Calu3 (cell line): Measurements from ENCODE around the gene CD164L2. TPM values are rescaled to one million over a fixed set of nuclear protein-coding genes. Genes with fewer than 3 reads are reported as not detected.
"Not testable (repeated sequence)": the region's sequence is repeated elsewhere in the genome, so short reads cannot be mapped to it uniquely, and the experiment has no call there.

ENCODE experiments used
- BruUV-seq: library from RNA; stranded (reverse); fragments of 400-500 nt; replicated peaks from 2 replicates; lab custom pipeline; 2021; lab: Mats Ljungman, UMichigan
- CTCF ChIA-PET: fragments of 300-600 bp; sonication (Branson Sonifier 250); formaldehyde crosslinking; loops from one replicate; lab custom pipeline; 2022; ENCODE audit warnings: antibody characterized with exemption; lab: Charles Lee
- DNase-seq: peaks from one replicate; pipeline ENCODE4 v3.0.0; 2022
- H3K27ac Mint-ChIP-seq: one replicate; pipeline ENCODE4 v1.8.0; 2022; ENCODE audit warnings: mixed read lengths; ENCODE audit not compliant: unreplicated experiment
- H3K27me3 Mint-ChIP-seq: one replicate; pipeline ENCODE4 v1.8.0; 2022; ENCODE audit warnings: mixed read lengths; ENCODE audit not compliant: unreplicated experiment
- H3K36me3 Mint-ChIP-seq: one replicate; pipeline ENCODE4 v1.8.0; 2022; ENCODE audit warnings: mild to moderate bottlenecking, moderate library complexity, mixed read lengths; ENCODE audit not compliant: insufficient read depth, unreplicated experiment
- H3K4me1 Mint-ChIP-seq: one replicate; pipeline ENCODE4 v1.8.0; 2022; ENCODE audit warnings: mild to moderate bottlenecking, low read depth, mixed read lengths; ENCODE audit not compliant: unreplicated experiment
- H3K4me3 Mint-ChIP-seq: one replicate; pipeline ENCODE4 v1.8.0; 2022; ENCODE audit warnings: mild to moderate bottlenecking, low read depth, moderate library complexity, mixed read lengths; ENCODE audit not compliant: unreplicated experiment
- H3K9me3 Mint-ChIP-seq: one replicate; pipeline ENCODE4 v1.8.0; 2022; ENCODE audit warnings: low read depth, mixed read lengths; ENCODE audit not compliant: unreplicated experiment
- intact Hi-C: fragments of 100-400 bp; cut with micrococcal nuclease; formaldehyde crosslinking; loops from one replicate; pipeline ENCODE4 v1.10.0; 2022; ENCODE audit not compliant: unreplicated experiment
- total RNA-seq: library from RNA; stranded (reverse); gene quantifications from 2 replicates; pipeline ENCODE4 v1.2.3, GENCODE V29; 2022
- TF ChIP-seq, protein P1 (sequence below): fragments of 200-600 bp; IDR thresholded peaks from one replicate; pipeline ENCODE4 v1.8.0; 2022; ENCODE audit warnings: antibody characterized with exemption; ENCODE audit not compliant: unreplicated experiment

CD164L2 gene
- total RNA-seq, 1 experiment from 2014 or later, result not detected

DNA sequence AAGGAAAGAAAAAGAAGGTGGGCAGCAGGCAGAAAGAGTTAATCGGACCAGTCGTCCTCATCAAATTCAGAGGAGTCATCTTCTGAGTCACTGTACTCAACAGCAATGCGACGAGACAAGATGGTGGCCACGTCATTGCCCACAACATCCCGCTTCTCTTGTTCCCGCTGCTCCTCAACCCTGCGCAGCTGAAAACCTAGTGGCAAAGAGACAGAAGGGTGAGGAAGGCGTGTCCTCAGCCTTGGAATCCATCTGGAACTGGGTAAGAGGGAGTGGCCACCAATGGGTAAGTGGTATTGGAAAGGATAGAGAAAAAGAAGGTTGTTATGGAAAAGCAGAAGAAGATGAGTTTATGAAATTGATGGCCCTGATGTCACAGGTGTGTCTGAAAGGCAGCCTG lies 25.0 kb upstream of the CD164L2 start:
- Mint-ChIP-seq H3K27me3 (no peaks in the 10 kb centered on the region), H3K4me3 (no peak overlapping the region), H3K9me3 (no peaks in the 10 kb centered on the region), H3K4me1 (no peaks in the 10 kb centered on the region), H3K36me3 (peaks cover 13% of the 10 kb centered on the region), H3K27ac (no peak overlapping the region)
- no TSS peak for BruUV-seq
- TF ChIP-seq, protein P1, sequence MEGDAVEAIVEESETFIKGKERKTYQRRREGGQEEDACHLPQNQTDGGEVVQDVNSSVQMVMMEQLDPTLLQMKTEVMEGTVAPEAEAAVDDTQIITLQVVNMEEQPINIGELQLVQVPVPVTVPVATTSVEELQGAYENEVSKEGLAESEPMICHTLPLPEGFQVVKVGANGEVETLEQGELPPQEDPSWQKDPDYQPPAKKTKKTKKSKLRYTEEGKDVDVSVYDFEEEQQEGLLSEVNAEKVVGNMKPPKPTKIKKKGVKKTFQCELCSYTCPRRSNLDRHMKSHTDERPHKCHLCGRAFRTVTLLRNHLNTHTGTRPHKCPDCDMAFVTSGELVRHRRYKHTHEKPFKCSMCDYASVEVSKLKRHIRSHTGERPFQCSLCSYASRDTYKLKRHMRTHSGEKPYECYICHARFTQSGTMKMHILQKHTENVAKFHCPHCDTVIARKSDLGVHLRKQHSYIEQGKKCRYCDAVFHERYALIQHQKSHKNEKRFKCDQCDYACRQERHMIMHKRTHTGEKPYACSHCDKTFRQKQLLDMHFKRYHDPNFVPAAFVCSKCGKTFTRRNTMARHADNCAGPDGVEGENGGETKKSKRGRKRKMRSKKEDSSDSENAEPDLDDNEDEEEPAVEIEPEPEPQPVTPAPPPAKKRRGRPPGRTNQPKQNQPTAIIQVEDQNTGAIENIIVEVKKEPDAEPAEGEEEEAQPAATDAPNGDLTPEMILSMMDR, result no peak
- DNase-seq, result no peak
- intact Hi-C loops, result no loop called here
- CTCF ChIA-PET, result no interaction called here

GRCh38 chr1:27406791-27407190 lies 23.7 kb upstream of the CD164L2 start:
- H3K27me3 Mint-ChIP-seq, H3K4me3 Mint-ChIP-seq, DNase-seq, H3K9me3 Mint-ChIP-seq, H3K27ac Mint-ChIP-seq, intact Hi-C loops, BruUV-seq, H3K4me1 Mint-ChIP-seq, CTCF ChIA-PET: not testable (repeated sequence)
- H3K36me3 Mint-ChIP-seq, result peaks cover 13% of the 10 kb centered on the region

- Mint-ChIP-seq H3K27ac (no peak overlapping the region), H3K36me3 (peaks cover 13% of the 10 kb centered on the region)
- BruUV-seq, result no TSS peak
Measured at GRCh38 chr1:27406362-27406680, 23.2 kb upstream of the CD164L2 start.

DNA sequence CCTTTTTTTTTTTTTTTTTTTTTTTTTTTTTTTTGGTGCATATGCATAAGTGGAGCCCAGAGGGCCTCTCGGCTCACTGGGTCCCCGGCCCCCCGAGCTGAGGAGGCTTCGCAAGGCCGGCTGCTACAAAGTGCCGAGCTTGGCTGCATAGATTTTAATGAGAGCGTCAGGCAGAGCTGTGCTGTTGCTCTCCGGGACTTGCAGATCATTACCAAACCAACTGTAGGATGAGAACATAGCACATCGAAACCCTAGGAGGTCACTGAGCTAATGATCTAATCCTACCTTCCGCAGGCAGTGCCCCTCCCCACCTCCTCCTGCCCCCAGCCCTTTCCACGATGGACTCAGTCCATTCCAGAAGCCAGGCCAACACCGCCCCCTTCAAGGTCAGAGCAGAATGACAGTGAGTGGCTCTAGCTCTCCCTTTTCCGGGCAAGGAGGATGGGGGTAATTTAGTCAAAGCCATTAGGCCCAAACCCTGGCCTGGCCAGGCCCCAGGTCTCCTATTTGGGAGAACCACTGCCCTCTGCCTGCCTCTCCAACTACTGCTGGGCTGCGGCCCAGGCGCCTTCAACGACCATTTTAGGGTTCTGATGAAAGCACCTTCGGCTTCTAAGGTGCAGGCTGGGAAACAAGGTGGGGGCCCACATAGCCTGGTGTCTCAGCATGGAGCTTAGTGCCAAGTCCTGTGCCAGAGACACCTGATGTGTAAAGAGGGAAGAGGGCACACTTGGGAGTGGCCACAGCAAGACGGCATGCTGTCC lies 22.6 kb upstream of the CD164L2 start:
- H3K27ac Mint-ChIP-seq, intact Hi-C loops, DNase-seq, H3K4me3 Mint-ChIP-seq, H3K27me3 Mint-ChIP-seq, H3K4me1 Mint-ChIP-seq, H3K9me3 Mint-ChIP-seq, BruUV-seq: not testable (repeated sequence)
- CTCF ChIA-PET, result interaction anchor here (0.5 kb wide), 1 partner anchor 152 kb away, joined by 4 read pairs; no protein-coding TSS in a partner anchor
- peaks cover 13% of the 10 kb centered on the region for H3K36me3 Mint-ChIP-seq

More at GRCh38 chr1:27406362-27406680, 23.2 kb upstream of the CD164L2 start:
- DNase-seq, result no peak
- no peaks in the 10 kb centered on the region for H3K9me3 Mint-ChIP-seq
- no peaks in the 10 kb centered on the region for H3K4me1 Mint-ChIP-seq
- no peak overlapping the region for H3K4me3 Mint-ChIP-seq
- intact Hi-C loops, result no loop called here
- H3K27me3 Mint-ChIP-seq, result no peaks in the 10 kb centered on the region
- CTCF ChIA-PET, result no interaction called here
- TF ChIP-seq, protein P1, result no peak

GRCh38 chr1:27405074-27405473 lies 21.9 kb upstream of the CD164L2 start:
- intact Hi-C loops, result no loop called here
- no TSS peak for BruUV-seq
- no peaks in the 10 kb centered on the region for H3K4me1 Mint-ChIP-seq
- peaks cover 18% of the 10 kb centered on the region for H3K36me3 Mint-ChIP-seq
- H3K27me3 Mint-ChIP-seq, result no peaks in the 10 kb centered on the region
- CTCF ChIA-PET, result no interaction called here
- H3K9me3 Mint-ChIP-seq, result no peaks in the 10 kb centered on the region
- TF ChIP-seq, protein P1, result no peak
- no peak for DNase-seq
- H3K4me3 Mint-ChIP-seq, result no peak overlapping the region
- no peak overlapping the region for H3K27ac Mint-ChIP-seq
